Prostate gland (tissue), 2 donors: ENCODE measurements around the gene CSRP1.
A peak's percentile ranks its signal among the peaks of the same experiment; 100 is the strongest.

Experiments
- POLR2A ChIP-seq: fragments of 450-650 bp; IDR thresholded peaks from one replicate; pipeline ENCODE4 v1.6.1; 2016; ENCODE audit warnings: antibody characterized with exemption, mild to moderate bottlenecking
- POLR2AphosphoS5 ChIP-seq: sonication (generic); formaldehyde crosslinking; IDR thresholded peaks from one replicate; pipeline ENCODE4 v1.6.1; 2017; ENCODE audit warnings: antibody characterized with exemption
- TF ChIP-seq, protein P1 (sequence below), 4 experiments: fragments of 200-600 bp in 2 of 4; fragments of 450-650 bp in 2 of 4; sonication (generic) in 2 of 4; IDR thresholded peaks; 1 replicate in 3 of 4; 2 replicates in 1 of 4; pipeline ENCODE4 v1.5.1; 2016 to 2019; ENCODE audit warnings: antibody characterized with exemption in 4 of 4, mild to moderate bottlenecking in 2 of 4, moderate library complexity in 2 of 4

- TF ChIP-seq, protein P1, sequence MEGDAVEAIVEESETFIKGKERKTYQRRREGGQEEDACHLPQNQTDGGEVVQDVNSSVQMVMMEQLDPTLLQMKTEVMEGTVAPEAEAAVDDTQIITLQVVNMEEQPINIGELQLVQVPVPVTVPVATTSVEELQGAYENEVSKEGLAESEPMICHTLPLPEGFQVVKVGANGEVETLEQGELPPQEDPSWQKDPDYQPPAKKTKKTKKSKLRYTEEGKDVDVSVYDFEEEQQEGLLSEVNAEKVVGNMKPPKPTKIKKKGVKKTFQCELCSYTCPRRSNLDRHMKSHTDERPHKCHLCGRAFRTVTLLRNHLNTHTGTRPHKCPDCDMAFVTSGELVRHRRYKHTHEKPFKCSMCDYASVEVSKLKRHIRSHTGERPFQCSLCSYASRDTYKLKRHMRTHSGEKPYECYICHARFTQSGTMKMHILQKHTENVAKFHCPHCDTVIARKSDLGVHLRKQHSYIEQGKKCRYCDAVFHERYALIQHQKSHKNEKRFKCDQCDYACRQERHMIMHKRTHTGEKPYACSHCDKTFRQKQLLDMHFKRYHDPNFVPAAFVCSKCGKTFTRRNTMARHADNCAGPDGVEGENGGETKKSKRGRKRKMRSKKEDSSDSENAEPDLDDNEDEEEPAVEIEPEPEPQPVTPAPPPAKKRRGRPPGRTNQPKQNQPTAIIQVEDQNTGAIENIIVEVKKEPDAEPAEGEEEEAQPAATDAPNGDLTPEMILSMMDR (IDR thresholded peaks at IDR 0.05) = peak in 1 of 4 experiments; percentile 7
- TF ChIP-seq POLR2AphosphoS5 = peak; percentile 18
- TF ChIP-seq POLR2A = no peak
Measured at GRCh38 chr1:201480231-201481003, 26.5 kb downstream of the CSRP1 start.
